OCI-LY3 (cell line): ENCODE measurements around the gene SLC45A2.

Experiments used
- CTCF ChIP-seq: fragments of 200-600, 300-600 bp; sonication (generic); IDR thresholded peaks from 2 replicates; pipeline ENCODE4 v1.5.1; 2014; ENCODE audit warnings: antibody characterized with exemption, low read length, low read depth
- EZH2phosphoT487 ChIP-seq: fragments of 200-600 bp; shearing (Covaris generic); IDR thresholded peaks from 2 replicates; pipeline ENCODE4 v1.6.1; 2018; ENCODE audit warnings: antibody characterized with exemption, mixed run types, low read depth

DNA sequence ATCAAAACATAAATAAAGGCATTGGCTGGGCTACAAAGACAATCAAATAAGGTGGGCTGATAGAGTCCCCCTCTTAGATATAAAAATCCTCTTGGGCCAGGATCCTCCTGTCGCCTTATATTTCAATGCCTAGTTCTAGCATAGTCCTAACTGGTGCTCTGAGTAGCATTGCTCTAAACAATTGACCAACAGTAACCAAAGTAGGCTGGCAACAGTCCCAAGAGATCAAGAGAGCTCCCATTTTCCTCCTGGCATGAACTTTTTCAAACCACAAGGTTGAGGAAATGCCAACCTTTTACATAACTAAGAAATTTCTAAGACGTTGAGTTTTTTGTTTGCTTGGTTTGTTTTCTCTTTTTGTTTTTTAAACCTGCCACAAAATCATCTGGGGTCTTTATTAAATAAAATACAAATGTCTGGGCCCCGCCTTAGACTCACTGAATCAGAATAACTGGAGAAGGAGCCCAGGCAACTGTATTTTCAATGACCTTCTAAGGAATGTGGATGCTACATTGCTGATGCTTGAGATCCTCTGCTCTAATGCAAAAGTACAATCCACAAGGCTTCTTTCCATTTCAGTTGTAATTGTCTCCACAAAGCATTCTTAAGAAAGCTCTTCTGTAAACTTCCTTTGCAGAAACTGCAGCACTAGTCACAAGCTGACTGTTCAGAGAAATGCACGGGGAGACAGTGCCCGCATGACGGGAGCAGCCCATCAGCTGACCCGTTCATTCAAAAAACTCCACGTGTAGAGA lies 2.9 kb downstream of the SLC45A2 start:
- TF ChIP-seq CTCF, result no peak
- no peak for TF ChIP-seq EZH2phosphoT487
